ENCODE data around the gene RRAD. TPM values are rescaled to one million over a fixed set of nuclear protein-coding genes. Genes with fewer than 3 reads are reported as not detected.
"Not testable (repeated sequence)": the region's sequence is repeated elsewhere in the genome, so short reads cannot be mapped to it uniquely, and the experiment has no call there.

Gene RRAD
- total RNA-seq, 1 experiment from 2014 or later: 0.08 TPM

DNA sequence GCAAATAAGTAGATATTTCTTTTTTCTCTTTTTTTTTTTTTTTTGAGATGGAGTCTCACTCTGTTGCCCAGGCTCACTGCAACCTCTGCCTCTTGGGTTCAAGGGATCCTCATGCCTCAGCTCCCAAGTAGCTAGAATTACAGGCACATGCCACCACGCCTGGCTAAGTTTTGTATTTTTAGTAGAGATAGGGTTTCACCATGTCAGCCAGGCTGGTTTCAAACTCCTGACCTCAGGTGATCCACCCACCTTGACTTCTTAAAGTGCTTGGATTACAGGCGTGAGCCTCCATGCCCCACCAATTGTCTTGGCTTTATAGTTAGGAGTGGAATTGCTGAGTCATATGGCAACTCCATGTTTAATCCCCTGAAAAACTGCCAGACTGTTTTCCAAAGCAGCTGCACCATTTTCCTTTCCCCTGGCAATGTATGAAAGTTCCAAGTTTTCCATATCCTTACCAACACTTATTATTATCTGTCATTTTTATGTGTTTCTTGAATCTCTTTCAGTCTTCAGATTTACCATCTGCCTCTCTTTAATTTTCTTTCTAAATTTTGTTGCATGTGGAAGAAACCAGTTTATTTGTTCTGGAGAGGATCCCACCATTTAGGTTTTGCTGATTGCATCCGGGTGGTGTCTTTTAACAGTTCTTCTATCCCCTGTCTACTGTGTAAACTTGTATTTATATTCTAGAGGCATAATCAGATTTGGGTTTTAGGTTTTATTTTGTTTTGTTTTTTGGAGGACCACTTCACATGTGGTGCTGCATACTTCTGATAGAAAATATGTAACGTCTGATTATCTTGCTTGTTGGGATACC lies 25.8 kb upstream of the RRAD start:
- no peak for DNase-seq (ENCODE audit: low spot score)

- DNase-seq (ENCODE audit: low spot score): no peak
Measured at GRCh38 chr16:66950437-66950836, 25.1 kb upstream of the RRAD start.

DNA sequence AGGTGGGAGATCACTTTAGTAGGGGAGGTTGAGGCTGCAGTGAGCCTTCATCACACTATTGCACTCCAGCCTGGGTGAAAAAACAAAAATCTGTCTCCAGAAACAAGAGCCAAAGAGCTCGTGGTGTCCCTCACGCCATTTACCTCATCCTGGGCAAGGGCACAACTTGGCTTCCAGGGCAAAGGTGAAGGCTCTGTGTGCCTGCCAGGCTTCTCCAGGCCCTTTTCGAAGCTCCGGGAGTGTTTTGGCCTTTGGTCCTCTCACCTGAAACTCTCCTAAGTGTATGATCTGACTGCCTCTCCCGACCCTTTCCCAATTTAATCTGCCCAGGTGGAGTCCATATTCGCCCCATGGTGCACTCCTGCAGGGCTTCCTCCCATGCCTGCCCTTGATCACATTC lies 24.1 kb upstream of the RRAD start:
- DNase-seq (ENCODE audit: low spot score): no peak

DNA sequence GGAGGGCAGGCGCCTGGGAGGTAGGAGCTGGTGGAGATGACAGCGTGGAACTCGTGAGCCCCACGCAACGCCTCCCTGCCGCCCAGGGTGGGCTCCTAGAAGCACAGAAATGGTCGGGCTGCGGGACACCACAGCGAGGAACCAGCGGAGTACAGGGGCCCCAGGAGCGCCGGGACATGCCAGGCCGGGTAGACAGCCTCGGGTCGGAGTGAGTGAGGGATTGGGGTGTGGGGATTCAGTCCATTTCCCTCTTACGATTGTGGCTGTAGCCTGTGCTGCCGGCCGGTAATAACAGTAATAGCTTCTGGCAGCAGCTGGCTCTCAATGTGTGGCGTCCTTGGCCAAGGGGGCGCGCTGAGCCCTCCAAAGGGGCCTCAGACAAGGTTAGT lies 23.5 kb upstream of the RRAD start:
- no peak for DNase-seq (ENCODE audit: low spot score)

DNA sequence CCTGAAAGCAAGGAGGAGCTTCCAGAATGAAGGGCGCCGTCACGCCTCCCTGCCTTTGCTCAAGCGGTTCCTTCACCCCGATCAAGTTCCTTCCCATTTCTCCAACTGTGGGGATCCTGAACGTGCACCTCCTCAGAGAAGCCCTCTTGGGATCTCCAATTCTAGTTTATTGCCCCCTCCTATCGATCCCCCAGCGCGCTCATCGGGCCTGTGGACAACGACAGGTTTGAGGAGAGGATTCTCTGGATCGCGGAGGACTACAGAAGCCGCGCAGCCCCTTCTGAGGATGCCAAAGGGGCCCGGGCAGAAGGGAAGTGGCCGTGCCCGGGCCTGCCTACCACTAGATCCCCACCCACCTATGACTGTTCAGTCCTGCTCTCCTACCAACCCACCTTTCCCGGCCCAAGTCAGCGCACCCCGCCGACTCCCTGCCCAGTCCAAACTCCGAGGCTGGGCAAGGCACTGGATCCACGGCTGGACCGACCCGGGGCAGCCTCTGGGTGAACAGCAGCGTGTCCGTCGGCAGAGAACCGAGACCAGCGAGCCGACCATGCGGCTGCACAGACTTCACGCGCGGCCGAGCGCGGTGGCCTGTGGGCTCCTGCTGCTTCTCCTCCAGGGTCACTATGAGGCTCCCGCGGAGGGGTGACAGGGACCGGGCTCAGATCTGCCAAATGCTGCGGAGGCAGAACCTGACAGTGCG lies 22.9 kb upstream of the RRAD start:
- no peak for DNase-seq (ENCODE audit: low spot score)

DNA sequence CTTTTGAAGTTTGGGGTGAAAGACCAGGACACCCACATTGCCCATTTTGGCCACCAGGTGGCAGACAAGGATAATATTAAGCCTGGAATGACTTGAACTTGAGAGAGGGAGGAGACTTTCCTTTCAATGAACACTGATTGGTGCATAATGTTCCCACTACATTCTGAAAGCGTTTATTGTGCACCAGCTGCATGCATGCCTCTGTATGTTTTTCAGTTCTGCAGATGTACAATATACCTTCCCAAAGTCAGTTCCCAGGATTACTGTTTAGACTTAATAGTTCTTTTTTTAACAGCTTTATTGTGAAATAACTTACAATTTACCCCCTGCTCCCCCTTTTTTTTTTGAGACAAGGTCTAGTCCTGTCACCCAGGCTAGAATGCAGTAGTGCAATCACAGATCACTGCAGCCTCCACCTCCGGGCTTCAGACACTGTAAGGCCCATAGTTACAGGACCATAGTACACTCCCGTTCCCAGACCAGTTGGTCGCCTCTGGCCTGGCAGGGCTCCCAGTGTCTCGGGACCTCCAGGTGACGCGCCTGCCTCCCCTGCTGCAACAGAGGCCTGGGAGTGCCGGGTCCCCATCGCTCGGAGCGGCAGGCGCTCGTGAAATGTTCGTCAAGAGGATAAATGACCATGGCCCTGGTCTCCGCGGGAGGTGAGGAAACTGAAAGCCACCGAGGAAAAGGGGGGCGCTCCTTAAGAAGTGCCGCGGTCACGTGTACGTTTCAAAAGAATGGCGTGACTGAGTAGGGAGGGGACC lies 22.1 kb upstream of the RRAD start:
- DNase-seq (ENCODE audit: low spot score): peak; percentile 97

GRCh38 chr16:66946974-66947301 lies 21.6 kb upstream of the RRAD start:
- DNase-seq (ENCODE audit: low spot score): no peak

DNA sequence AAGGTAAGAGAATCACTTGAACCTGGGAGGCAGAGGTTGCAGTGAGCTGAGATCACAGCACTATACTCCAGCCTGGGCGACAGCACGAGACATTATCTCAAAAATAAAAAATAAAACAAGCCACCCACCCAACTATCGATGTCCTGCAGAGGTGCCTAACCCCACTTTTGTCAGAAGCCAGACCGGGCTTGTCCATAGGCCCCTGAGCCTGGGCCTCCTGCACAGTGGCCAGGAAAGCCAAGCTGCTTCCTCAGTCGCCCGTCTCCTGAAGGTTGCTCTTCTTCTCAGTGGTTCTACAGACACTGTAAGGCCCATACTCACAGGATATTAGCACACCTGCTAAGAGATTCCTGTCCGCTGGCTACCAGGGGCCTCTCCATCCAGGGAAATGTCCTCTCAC lies 21.2 kb upstream of the RRAD start:
- no peak for DNase-seq (ENCODE audit: low spot score)

DNA sequence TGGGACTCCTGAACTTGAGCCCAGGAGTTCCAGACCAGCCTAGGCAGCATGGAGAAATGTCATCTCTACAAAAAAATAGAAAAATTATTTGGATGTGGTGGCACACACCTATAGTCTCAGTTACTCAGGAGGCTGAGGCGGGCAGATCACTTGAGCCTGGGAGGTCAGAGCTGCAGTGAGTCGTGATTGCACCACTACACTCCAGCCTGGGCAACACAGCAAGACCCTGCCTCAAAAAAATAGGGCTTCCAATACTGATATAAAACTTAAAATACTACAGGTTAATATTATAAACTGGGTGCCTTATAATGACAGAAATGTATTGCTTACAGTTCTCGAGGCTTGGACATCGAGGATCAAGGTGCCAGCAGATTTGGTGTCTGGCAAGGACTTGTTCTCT lies 20.6 kb upstream of the RRAD start:
- no peak for DNase-seq (ENCODE audit: low spot score)

- DNase-seq (ENCODE audit: low spot score): not testable (repeated sequence)
Measured at GRCh38 chr16:66944971-66945370, 19.6 kb upstream of the RRAD start.

DNA sequence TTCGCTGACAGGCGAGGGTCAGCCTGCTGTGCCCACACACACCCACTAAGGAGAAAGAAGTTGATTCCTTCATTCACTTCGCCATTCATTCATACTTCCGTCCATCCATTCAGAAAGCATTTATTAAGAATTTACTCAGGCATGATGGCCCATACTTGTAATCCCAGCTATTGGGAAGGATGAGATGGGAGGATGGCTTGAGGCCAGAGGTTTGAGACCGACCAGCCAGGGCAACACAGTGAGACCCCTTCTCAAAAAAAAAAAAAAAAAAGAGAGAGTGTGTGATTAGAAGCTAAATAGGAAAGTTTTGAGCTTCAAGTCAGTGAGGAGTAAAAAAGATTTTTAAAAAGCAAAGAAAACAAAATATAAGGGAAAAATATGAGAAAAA lies 18.7 kb upstream of the RRAD start:
- DNase-seq (ENCODE audit: low spot score): no peak

DNA sequence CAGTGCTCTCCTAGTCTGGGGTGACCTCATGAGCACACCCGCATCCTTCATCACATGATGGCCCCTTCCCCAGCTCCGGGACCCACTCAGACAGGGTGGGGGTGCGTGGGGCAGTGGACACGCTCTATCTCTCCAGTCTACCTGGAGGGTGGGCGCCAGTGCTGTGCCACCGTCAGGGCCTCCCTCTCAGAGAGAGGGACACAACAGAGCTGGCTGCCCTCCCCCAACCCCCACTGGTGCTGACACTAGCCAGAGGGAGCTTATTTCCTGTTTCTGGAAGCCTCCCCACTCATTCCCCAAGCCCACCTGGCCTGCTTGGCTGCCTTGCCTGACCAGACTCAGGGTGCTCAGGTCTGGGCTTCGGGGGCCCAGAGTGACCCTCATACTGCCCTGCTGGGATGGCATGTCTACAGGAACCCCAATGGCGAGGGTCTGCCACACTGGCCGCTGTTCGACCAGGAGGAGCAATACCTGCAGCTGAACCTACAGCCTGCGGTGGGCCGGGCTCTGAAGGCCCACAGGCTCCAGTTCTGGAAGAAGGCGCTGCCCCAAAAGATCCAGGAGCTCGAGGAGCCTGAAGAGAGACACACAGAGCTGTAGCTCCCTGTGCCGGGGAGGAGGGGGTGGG lies 18.2 kb upstream of the RRAD start:
- DNase-seq (ENCODE audit: low spot score): no peak

DNA sequence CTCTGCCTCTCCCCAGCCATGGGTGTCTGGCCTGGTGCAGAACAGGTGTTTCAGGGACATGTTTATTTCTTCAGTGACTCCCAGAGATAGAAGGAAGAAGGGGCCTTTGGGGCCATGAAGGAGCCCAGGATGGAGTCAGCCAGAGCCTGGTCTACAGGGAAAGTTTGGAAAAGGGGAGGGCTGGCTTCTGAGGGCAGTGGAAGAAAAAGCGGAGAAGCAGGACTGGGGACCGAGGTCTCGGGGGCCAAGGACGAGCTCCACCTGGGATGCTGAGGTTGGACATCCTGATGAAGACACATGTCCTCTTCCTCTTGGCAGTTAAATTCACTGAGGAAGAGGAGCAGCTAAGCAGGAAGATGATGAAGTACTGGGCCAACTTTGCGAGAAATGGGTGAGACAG lies 17.6 kb upstream of the RRAD start:
- DNase-seq (ENCODE audit: low spot score): no peak

DNA sequence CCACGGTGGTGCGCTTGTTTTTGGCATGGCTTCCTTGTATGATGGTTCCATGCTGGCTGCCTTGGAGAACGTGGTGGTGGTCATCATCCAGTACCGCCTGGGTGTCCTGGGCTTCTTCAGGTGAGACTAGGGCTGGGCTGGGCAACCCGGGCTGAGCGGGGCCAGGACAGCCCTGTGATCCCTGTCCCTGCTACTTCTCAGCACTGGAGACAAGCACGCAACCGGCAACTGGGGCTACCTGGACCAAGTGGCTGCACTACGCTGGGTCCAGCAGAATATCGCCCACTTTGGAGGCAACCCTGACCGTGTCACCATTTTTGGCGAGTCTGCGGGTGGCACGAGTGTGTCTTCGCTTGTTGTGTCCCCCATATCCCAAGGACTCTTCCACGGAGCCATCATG lies 14.9 kb upstream of the RRAD start:
- DNase-seq (ENCODE audit: low spot score): no peak

- no peak for DNase-seq (ENCODE audit: low spot score)
Measured at GRCh38 chr16:66939366-66939765, 14.0 kb upstream of the RRAD start.

DNA sequence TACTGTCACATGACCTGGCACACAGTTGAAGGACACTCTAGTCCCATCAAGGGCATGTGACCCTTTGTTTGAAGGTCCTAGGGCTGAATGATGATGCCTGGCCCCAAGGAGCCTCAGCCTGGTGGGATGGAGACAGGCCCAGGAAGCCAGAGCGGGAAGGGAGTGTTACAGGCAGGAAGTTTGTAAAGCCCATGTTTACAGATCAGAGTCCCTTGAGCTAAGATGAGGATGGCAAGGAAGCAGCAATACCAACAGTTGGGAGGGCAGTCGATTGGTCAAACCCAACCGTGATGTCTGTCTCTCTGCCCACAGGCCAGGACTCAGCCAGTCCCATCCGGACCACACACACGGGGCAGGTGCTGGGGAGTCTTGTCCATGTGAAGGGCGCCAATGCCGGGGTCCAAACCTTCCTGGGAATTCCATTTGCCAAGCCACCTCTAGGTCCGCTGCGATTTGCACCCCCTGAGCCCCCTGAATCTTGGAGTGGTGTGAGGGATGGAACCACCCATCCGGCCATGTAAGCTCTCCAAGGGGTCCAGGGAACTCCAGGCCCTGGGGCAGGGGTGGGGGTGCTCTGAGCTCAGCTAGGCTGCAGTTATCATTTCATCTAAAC lies 12.5 kb upstream of the RRAD start:
- DNase-seq (ENCODE audit: low spot score): no peak

DNA sequence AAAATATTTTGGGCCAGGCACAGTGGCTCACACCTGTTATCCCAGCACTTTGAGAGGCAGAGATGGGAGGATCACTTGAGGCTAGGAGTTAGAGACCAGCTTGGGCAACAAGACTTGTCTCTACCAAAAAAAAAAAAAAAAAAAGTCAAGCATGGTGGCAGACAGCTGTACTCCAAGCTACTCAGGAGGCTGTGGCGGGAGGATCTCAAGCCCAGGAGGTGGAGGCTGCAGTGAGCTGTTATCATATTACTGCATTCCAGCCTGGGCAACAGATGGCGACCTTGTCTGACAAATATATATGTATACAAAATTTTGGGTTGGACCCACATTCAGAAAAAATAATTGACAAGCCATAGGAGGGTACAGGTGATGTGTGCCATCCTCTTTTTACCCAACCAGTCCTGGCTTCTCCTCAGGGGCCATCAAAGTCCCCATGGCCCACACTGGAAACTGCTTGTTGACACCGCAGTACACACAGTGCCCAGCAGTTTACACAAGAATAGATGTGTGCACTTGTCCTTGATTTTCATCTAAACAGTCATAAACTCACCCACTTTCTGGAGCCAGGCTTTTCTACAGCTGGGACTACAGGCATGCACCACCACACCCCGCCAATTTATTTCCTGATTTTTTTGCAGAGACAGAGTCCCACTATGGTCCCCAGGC lies 11.7 kb upstream of the RRAD start:
- no peak for DNase-seq (ENCODE audit: low spot score)

DNA sequence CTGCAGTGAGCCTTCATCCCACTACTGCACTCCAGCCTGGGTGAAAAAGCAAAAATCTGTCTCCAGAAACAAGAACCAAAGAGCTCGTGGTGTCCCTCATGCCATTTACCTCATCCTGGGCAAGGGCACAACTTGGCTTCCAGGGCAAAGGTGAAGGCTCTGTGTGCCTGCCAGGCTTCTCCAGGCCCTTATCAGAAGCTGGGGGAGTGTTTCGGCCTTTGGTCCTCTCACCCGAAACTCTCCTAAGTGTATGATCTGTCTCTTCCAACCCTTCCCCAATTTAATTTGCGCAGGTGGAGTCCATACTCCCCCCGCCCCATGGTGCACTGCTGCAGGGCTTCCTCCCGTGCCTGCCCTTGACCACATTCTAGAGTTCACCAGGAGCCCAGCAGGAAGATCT lies 11.1 kb upstream of the RRAD start:
- no peak for DNase-seq (ENCODE audit: low spot score)

DNA sequence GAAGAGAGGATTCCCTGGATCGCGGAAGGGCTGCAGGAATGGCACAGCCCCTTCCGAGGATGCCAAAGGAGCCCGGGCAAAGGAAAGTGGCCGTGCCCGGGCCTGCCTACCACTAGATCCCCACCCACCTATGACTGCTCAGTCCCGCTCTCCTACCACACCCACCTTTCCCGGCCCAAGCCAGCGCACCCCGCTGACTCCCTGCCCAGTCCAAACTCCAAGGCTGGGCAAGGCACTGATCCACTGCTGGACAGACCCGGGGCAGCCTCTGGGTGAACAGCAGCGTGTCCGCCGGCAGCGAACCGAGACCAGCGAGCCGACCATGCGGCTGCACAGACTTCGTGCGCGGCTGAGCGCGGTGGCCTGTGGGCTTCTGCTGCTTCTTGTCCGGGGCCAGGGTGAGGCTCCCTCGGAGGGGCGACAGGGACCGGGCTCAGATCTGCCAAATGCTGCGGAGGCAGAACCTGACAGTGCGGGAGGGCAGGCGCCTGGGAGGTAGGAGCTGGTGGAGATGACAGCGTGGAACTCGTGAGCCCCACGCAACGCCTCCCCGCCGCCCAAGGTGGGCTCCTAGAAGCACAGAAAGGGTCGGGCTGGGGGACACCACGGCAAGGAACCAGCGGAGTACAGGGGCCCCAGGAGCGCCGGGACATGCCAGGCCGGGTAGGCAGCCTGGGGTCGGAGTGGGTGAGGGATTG lies 10.1 kb upstream of the RRAD start, which contains the start of gene CES2:
CES2 (plus strand) TSS at position 203 of the 698 bp plus-strand sequence; CDS start at position 323, 120 bp downstream.
- peak; percentile 66 for DNase-seq (ENCODE audit: low spot score)

- not testable (repeated sequence) for DNase-seq (ENCODE audit: low spot score)
Measured at GRCh38 chr16:66934839-66935313, 9.5 kb upstream of the RRAD start.

Data from HT-29 (cell line).